Spleen (tissue), 7 donors: ENCODE data around the gene LCNL1.

Source experiments
- CTCF ChIP-seq, 11 experiments: fragments of 200-600 bp in 7 of 11; fragments of 450-650 bp in 4 of 11; sonication (generic) in 4 of 11; IDR thresholded peaks in 8 of 11; conservative IDR thresholded peaks in 3 of 11; 1 replicate in 7 of 11; 2 replicates in 4 of 11; pipeline versions ENCODE4 v1.4.0 to v1.8.0; 2016 to 2021; ENCODE audit warnings: antibody characterized with exemption in 11 of 11, inconsistent platforms in 4 of 11, mild to moderate bottlenecking in 1 of 11
- POLR2A ChIP-seq, 3 donors: fragments of 450-650 bp; IDR thresholded peaks; one replicate each; pipeline ENCODE4 v1.5.1; 2017; ENCODE audit warnings: antibody characterized with exemption in 3 of 3, mild to moderate bottlenecking in 1 of 3
- donor health status: DM: no; HTN: no; CAD: no; lungs with moderate emphysema.
- donor health status: DM: no; HTN: no; CAD: no.
- donor health status: DM: no; HTN: no; CAD: no.

- no peak for TF ChIP-seq CTCF (IDR thresholded peaks at IDR 0.05 in 8 of 11, conservative IDR thresholded peaks at IDR 0.05 in 3 of 11)
- TF ChIP-seq POLR2A (IDR thresholded peaks at IDR 0.05), result no peak
Measured at GRCh38 chr9:137018761-137019559, 36.2 kb downstream of the LCNL1 start.
